Uterus (tissue), 4 donors: ENCODE data around the gene CCDC88B. TPM values are rescaled to one million over a fixed set of nuclear protein-coding genes. Genes with fewer than 3 reads are reported as not detected.

Experiments
- DNase-seq, 2 donors: peaks; one replicate each; pipeline ENCODE4 v3.0.0-alpha.2; 2019 to 2020
- H3K27ac ChIP-seq, 2 donors: fragments of 200-600 bp; sonication (generic); 1 replicate in 1 of 2; 2 replicates in 1 of 2; pipeline ENCODE4 v1.5.1; 2016 to 2018
- H3K27me3 ChIP-seq, 2 donors: fragments of 200-600 bp; sonication (generic); one replicate each; pipeline ENCODE4 v1.5.1; 2018 to 2019; ENCODE audit warnings: control low read depth in 1 of 2
- H3K36me3 ChIP-seq, 2 donors: fragments of 200-600 bp; sonication (generic); one replicate each; pipeline ENCODE4 v1.5.1; 2019; ENCODE audit warnings: control low read depth in 1 of 2
- H3K4me1 ChIP-seq, 2 donors: fragments of 200-600 bp; sonication (generic); one replicate each; pipeline ENCODE4 v1.5.1; 2018 to 2019; ENCODE audit warnings: control low read depth in 1 of 2
- H3K4me3 ChIP-seq, 2 donors: fragments of 200-600 bp; sonication (generic); 1 replicate in 1 of 2; 2 replicates in 1 of 2; pipeline ENCODE4 v1.5.1; 2018 to 2019; ENCODE audit warnings: mild to moderate bottlenecking in 1 of 2
- H3K9me3 ChIP-seq, 2 donors: fragments of 200-600 bp; sonication (generic); one replicate each; pipeline ENCODE4 v1.5.1; 2019; ENCODE audit warnings: control low read depth in 1 of 2
- CTCF ChIP-seq, 4 experiments: fragments of 200-600 bp in 2 of 4; fragments of 450-650 bp in 2 of 4; sonication (generic) in 2 of 4; IDR thresholded peaks; one replicate each; pipeline ENCODE4 v1.5.1; 2016 to 2019; ENCODE audit warnings: antibody characterized with exemption in 4 of 4, mild to moderate bottlenecking in 2 of 4, moderate library complexity in 1 of 4
- POLR2A ChIP-seq, 2 donors: fragments of 450-650 bp; IDR thresholded peaks; one replicate each; pipeline ENCODE4 v1.6.1; 2016; ENCODE audit warnings: antibody characterized with exemption in 2 of 2, mild to moderate bottlenecking in 1 of 2, moderate library complexity in 1 of 2
- intact Hi-C: fragments of 100-400 bp; cut with DNase I; formaldehyde crosslinking; loops from one replicate; pipeline ENCODE4 v1.15.1; 2023; ENCODE audit warnings: low total_unique reads
- total RNA-seq, 4 donors: library from RNA; depleted of rRNA in 3 of 4; stranded (reverse); fragments of >200 nt in 3 of 4; gene quantifications; one replicate each; pipeline versions ENCODE4 v1.1.0 to v1.2.4, GENCODE V29; 2014 to 2023
- donor health status: DM: yes; HTN: yes; CAD: no.

The CCDC88B gene
- 1 to 10 TPM in 3 of 4 donors, under 1 TPM in 1; 0.29 to 5.7 (median 2.9) TPM for total RNA-seq

GRCh38 chr11:64339754-64340408 lies at the start of gene CCDC88B:
TSS of gene CCDC88B (plus strand) at chr11:64340204. CDS start at chr11:64340267, 63 bp downstream.
- no peaks in the 10 kb centered on the region for H3K36me3 ChIP-seq
- DNase-seq, result no peak
- H3K9me3 ChIP-seq, result no peaks in the 10 kb centered on the region
- no peak for TF ChIP-seq POLR2A (IDR thresholded peaks at IDR 0.05)
- no peak for TF ChIP-seq CTCF (IDR thresholded peaks at IDR 0.05)
- no peaks in the 10 kb centered on the region for H3K27me3 ChIP-seq
- intact Hi-C loops, result no loop called here
- H3K4me1 ChIP-seq, result no peaks in the 10 kb centered on the region
- no peak within 1 kb of the TSS for H3K4me3 ChIP-seq
- no peak within 1 kb of the TSS for H3K27ac ChIP-seq

- TF ChIP-seq CTCF (IDR thresholded peaks at IDR 0.05) (no peak), POLR2A (IDR thresholded peaks at IDR 0.05) (no peak)
- Histone ChIP-seq H3K4me1 (peaks cover 0 to 22% of the 10 kb centered on the region in 2 donors), H3K27me3 (peaks cover 5 to 8% of the 10 kb centered on the region in 2 donors), H3K36me3 (no peaks in the 10 kb centered on the region), H3K27ac (no peak overlapping the region), H3K4me3 (no peak overlapping the region), H3K9me3 (no peaks in the 10 kb centered on the region)
- intact Hi-C loops, result no loop called here
- DNase-seq, result no peak
Measured at GRCh38 chr11:64290352-64291261, 49.4 kb upstream of the CCDC88B start.

GRCh38 chr11:64291262-64291751 lies 48.7 kb upstream of the CCDC88B start, which contains the start of gene KCNK4:
TSS of gene KCNK4 (plus strand) at chr11:64291302. CDS start at chr11:64293019, 1,717 bp downstream.
- no peak for DNase-seq
- Histone ChIP-seq H3K4me1 (peaks cover 0 to 17% of the 10 kb centered on the region in 2 donors), H3K4me3 (no peak within 1 kb of the TSS), H3K27ac (no peak within 1 kb of the TSS), H3K36me3 (no peaks in the 10 kb centered on the region), H3K27me3 (peaks cover 5 to 11% of the 10 kb centered on the region in 2 donors), H3K9me3 (no peaks in the 10 kb centered on the region)
- intact Hi-C loops, result no loop called here
- TF ChIP-seq CTCF (IDR thresholded peaks at IDR 0.05) (no peak), POLR2A (IDR thresholded peaks at IDR 0.05) (no peak)

GRCh38 chr11:64291752-64292459 lies 48.1 kb upstream of the CCDC88B start:
- Histone ChIP-seq H3K4me1 (peaks cover 0 to 14% of the 10 kb centered on the region in 2 donors), H3K36me3 (no peaks in the 10 kb centered on the region)

More at GRCh38 chr11:64291752-64292459, 48.1 kb upstream of the CCDC88B start:
- no peak overlapping the region for H3K4me3 ChIP-seq
- H3K27me3 ChIP-seq, result peaks cover 5 to 14% of the 10 kb centered on the region in 2 donors
- intact Hi-C loops, result no loop called here
- no peak overlapping the region for H3K27ac ChIP-seq
- TF ChIP-seq CTCF (IDR thresholded peaks at IDR 0.05) (no peak), POLR2A (IDR thresholded peaks at IDR 0.05) (no peak)
- H3K9me3 ChIP-seq, result no peaks in the 10 kb centered on the region
- DNase-seq, result no peak
